ENCODE results near the gene TMEM86B.

- TF ChIP-seq CTCF (IDR thresholded peaks at IDR 0.05), result no peak
- TF ChIP-seq POLR2A (IDR thresholded peaks at IDR 0.05), result no peak
Observed at GRCh38 chr19:55261671-55262126, 33.1 kb upstream of the TMEM86B start.

Measured in right lobe of liver (tissue), 4 donors.